HG02970 (cell line): Measurements from ENCODE around the gene PCNX2.
"Not testable (repeated sequence)": the region's sequence is repeated elsewhere in the genome, so short reads cannot be mapped to it uniquely, and the experiment has no call there.

Source experiments
- ATAC-seq: cut with Tn5 transposase; IDR thresholded peaks from one replicate; pipeline ENCODE4 v1.9.1; 2021; ENCODE audit warnings: mild to moderate bottlenecking, moderate library complexity, moderate number of reproducible peaks; ENCODE audit not compliant: unreplicated experiment, low FRiP score

The PCNX2 gene

DNA sequence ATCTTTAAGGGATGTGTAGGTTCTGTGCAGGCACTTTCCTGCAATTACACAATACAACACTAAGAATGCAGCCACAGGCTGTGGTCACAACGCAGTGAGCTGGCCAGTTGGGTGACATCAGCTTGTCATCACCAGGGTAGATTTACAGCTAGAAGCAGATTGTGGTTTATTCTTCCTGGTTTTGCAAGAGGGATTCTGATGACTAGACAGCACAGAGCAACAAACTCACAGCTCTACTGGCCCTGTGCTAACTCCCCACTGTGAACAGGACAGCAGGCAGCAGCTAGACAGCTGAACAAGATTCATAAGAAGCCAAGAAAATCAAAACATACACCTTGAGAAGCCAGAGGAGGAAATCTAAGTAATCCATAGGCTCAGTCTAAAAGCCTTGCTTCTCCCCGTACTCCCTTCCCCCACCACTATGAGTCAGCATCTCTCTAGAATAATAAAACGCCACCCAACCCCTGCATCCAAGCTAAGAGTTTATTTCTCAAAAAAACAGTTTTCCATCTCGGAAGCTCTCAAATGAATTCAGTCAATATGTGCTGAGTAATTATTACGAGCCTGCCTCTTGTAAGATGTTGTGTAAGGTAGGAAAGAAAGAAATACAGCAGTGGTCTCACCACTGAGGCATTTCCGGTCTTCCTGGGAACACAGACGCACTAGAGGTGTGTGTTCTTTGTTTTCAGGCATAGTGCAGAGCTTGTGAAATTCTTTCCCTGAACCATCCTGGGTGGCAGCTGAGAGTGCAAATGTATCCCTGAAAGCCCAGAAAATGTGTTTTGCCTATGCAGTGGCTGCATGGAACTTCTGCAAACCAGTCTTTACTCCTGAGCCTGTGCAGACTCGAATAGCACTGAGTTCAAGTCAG is 182.3 kb downstream of the PCNX2 start:
- no peak for ATAC-seq

DNA sequence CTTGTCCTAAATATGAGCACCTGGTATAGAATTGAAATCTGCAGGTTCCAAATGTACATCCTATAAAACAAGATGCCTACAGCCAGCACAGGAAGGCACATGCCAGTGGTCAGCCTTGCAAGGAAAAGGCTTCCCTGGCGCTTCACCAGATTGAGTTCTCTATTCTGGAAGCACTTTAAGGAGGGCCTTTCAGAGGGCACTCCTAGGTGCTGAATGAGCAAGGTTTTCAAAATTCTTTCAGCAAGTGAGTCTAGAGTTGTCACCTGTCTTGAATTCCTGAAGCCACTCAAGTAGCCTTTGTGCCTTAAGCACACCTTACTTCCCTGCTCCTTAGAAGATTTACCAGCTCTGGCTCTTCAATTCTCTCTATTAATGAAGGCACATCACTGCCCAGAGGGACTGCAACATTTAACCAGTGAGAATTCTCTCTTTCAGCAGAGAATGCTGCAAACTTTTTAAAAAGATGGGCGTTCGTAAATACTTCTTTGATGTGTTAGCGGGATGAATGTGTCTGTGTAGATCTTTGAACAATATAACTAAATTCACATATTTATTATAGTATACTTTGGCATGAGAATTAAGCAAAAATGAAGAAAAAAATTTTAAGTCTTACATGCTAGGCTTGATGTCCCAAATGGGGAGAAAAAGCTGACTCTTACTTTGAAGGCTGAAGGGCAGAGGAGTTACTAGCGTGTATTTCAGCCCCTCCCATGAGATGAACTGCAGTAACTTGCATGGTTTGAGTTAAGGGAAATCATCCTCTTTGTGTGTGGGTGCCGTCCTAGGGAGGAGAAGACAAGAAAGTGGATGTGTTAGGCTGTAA is 183.1 kb downstream of the PCNX2 start:
- ATAC-seq, result no peak

DNA sequence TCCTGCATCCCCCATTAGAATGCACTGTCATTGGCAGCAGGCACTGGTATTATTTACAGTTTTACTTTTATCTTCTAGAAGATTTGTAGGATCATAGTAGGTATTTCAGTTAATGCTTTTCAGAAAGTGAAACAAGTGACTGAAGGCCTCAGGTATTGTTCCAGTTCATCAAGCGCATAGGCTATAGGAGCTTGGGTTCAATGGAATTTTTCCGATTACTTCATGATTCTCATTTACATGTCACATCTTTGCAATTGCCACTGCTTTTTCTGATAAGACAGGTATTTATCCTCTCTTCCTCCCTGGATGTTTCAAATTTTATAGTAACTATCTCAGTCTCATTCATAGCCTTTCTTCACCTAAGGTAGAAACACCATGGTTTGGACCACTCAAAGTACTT is 183.8 kb downstream of the PCNX2 start:
- no peak for ATAC-seq

DNA sequence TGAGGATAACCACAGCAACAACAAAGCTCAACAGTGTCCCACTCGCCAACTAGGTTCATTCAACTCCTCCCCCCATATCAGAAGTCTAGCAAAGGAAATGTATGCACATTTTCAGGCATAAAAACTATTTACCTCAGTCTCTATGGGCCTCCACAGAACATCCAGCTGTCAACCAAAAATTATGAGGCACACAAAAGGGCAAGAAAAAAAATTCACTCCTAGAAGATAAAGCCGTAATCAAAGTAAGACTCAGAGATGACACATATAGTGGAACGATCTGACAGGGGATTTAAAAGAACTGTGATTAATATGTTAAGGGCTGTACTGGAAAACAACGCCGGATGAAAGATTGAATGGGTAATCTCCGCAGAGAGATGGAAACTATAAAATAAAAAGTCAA is 186.4 kb downstream of the PCNX2 start:
- ATAC-seq, result no peak

DNA sequence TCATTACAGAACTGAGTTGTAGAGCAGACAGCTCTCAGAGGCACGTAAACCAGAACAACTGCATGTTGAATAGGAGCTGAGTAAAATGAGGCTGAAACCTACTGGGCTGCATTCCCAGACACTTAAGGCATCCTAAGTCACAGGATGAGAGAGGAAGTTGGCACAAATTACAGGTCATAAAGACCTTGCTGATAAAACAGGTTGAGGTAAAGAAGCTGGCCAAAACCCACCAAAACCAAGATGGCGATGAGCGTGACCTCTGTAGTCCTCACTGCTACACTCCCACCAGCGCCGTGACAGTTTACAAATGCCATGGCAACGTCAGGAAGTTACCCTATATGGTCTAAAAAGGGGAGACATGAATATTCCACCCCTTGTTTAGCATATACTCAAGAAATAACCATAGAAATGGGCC is 187.8 kb downstream of the PCNX2 start:
- ATAC-seq, result not testable (repeated sequence)

DNA sequence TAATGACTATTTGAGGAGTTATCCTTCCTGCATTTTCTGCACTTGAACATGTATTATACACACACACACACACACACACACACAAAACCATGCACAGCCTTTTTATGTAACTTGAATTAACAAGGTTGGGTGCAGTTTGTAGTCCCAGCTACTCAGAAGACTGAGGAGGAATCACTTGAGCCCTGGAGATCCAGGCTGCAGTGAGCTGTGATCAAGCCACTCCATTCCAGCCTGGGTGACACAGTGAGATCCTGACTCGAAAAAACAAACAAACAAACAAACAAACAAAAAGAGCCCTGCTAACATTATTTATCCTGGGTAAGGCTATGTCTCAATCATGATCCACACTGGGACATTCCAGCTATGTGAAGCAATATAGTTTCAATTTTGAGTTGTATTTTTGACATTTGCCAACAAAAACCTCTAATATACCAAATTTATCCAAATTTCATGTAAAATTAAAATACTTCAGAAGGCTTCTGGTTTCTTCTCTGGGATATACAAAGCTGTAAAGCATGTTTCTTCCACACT is 188.3 kb downstream of the PCNX2 start:
- no peak for ATAC-seq

DNA sequence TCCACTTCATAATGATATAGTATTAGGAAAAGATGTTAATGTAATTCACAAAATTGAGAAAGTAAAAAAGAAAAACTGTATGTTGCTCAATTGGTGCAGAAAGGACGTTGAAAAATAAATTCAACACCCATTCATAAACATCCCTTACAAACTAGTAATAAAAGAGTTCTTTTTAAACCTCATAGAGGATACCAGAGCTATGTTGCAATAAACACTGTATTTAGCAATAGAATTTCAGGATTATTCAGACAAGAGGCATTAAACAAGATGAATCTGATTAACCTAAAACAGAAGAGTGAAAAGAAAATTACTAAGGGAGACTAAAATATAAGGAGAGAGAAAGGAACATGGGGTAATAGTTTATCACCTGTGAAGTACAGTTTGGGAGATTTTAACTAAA is 190.3 kb downstream of the PCNX2 start:
- ATAC-seq, result no peak

DNA sequence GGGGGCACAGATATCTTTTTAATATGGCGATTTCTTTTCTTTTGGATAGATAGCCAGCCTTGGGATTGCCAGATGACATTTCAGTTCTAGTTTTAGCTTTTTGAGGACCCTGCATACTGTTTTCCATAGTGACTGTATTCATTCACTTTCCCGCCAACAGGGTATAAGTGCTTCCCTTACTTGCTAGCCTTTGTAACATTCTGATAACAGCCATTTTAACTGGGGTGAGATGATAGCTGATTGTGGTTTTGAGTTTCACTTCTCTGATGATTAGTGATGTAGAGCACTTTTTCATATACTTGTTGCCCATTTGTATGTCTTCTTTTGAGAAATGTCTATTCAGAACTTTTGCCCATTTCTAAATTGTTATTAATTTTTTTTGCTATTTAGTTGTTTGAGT is 193.2 kb downstream of the PCNX2 start:
- no peak for ATAC-seq

DNA sequence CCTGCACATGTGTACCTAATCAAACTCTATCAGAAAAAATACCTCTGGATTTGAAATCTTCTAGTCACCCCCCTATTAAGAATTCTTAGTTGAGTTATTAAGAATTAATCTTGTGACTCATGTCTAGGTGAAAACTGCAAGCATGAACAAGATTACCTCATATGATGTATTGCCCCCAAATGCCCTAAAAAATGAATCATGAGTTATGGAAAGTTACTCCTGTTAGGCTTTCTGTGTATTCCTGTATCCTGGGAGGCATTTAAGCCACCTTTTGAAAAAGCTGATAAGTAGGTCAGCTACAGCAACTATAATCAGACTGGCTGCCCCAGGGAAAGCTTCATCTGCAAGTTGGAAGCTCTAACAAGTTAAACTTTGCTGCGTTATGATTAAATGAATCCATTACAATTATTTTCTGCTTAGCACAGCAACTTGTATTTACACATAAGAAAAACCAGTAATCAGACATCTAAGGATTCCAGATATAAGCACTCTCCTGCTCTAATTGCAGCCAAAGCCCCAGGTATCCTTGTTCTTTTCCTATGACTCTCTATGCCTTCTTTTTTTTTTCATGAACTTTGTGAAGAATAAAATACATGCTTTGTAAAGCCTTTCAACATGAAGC is 197.5 kb downstream of the PCNX2 start:
- no peak for ATAC-seq

DNA sequence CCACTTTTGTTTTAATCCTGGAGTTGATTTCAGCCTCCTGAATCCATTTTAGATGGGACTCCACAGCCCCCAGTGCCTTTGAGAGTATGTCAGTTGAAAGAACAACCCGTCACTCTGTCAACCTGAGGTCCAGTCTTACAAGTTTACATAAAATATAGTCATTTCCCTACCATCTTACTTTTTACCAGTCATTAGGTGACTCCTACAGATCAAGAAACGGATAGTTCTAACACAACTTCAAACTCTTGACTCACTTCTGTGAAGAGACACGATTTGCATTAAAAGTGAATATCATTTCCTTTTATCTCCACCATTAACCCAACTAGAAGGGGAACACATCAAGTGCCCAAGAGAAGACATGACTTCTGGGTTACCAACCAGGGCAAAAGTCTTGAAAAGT is 198.0 kb downstream of the PCNX2 start:
- ATAC-seq, result no peak

DNA sequence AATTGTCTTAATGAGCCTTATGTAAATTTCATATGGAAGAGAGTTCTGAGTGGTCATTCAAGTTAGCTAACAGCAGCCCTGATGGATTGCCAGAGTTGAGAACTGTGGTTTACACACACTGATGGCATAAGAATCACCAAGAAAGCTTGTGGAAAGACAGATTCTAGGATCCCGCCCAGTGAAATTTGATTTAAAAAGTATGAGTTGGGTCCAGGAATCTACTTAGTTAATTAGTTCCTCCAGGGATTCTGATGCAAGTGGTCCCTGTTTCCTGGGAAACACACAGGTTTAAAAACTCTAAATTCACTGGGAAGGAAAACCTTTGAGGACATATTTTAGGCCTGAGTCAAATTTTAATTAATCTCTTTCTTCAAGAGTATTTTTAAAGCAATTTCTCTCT is 200.8 kb downstream of the PCNX2 start:
- no peak for ATAC-seq

DNA sequence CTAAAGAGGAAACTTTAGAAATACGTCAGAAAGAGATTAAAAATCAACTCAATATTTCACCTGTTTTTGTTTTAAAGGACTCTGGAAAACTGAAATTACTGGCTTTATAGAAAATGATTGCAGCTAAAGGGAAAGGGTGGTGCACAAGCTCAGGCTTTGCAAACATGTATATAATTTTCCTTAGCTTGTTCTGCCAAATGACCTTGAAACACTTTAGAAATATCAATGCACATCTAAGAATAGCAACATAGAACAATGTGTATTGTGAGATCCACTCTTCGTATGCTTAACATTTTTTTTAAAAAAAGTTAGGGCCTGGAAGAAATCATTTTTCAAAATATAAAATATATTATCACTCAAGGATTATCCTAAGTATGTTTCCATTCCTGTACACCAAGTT is 201.3 kb downstream of the PCNX2 start:
- no peak for ATAC-seq

DNA sequence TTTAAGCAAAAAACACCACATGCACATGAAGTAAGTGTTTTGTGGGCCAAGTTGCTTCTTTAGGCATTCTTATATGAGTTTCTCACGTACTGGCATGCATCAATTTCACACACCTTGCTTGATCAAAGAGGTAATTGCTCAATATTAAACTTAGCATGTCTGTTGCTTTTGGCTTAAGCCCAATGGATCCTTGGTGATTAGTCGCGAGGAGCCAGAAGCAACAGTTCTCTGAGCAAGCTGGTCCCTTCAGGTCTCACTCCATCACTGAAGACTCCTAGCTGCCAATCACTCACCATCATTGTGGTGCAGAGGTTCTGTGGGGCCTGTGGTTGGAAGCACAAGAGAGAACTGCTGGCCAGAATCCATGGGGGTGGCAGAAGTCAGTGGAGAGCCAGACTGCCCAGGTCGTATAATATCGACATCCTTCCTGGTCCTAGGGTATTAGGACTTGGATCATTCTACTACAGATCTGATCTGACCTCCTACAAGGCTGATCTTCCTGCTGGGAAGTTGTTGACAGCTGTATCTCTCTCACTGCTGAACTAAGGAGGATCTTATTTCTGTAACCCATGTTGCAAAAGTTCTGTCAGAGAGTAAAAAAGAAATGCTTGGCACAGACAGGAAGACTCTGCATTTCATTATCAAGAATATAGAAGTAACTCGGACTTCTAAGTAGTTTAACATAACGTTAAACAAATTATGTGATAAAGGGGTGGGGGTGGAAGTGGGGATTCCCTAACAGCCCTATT is 204.6 kb downstream of the PCNX2 start:
- ATAC-seq, result no peak

DNA sequence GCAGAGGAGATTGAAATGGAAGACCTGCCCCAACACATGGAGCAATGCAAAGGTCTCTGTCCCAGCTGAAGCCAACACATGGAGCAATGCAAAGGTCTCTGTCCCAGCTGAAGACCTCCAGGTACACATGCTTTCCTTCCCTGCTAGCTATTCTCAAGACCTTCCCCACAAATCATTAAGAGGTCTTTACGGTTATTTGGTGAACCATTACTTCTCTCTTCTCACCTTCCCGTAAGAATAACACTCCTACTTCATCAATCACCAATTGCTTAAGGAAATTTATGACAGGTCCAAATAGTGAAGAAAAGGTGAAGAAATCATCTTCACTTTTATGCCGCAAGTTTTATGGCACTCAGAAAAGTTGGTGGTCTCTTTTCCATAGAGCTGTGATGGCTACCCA is 206.3 kb downstream of the PCNX2 start:
- no peak for ATAC-seq

DNA sequence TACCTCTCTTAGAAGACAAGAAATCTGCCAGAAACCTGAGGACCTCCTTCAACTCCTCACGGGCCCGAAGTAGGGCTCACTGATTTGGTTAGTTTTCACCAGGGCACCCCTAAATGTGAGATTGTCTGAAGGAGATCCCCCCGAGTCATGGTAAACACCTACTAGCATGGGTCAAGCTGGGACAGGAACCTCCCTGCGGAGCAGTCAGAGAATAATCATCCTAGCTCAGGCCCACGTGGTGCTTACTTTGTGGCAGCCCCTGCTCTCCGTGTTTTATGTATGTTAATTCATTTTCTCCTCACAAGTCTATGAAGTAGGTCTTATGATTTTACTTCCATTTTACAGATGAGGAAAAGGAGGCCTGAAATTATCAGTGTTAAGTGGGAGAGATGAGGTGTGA is 206.9 kb downstream of the PCNX2 start:
- ATAC-seq, result no peak

DNA sequence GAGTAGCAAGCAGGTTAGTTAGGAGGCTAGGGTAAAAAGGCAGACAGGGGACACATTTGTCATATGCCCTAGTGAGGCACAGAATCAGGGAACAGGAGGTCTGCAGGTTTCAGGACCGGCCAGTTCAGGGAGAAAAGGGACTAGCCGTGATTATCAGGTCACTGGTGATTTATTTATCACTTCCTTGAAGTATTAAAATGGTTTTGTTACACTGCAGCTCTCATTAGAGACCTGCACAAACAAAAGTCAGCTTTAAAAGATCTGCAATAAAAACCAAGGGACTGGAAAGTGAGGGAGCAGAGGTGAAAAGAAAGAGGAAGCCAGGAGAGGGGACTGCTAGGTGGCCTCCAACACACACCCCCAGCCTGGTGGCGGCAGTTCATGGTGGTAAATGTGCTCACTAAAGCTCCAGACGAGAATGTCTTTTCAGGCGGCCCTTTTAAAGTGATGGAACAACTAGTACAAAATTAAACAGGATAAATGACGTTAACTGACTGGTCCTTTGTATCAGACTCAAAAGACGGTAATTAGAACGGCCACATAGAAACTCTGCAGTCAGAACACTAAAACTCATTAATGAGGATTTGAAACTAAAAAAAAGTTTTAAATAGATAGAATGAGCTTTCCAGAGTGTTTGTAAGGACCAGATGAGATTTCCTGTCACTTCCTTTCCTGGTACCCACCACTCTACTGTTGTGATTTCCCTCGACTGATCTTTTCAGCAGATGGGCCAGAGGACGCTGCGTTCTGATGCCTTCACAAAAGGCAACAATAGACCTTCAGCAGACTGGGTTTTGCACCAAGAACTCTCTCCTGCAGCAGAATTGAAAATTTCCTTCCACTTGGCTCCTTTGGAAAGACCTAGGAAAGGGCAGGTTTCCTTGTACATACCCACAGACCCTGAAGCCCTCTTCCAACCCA is 208.3 kb downstream of the PCNX2 start:
- ATAC-seq, result no peak

DNA sequence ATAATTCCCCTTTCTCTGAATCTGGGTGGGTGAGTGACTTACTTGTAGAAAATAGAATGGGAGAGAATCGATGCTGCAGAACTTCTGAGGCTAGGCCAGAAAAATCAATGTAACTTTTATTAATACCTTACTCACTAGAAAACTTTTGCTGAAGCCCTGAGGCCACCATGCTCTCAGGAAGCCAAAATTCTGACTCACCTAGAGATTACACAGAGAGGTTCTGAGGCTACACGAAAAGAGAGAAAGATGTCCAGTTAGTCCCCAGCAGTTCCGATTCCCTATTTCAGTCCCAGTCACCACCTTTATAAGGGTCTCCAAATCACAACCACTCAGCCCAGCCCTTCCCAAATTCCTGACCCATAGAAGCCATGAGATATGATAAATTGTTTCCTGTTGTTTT is 210.0 kb downstream of the PCNX2 start:
- no peak for ATAC-seq

DNA sequence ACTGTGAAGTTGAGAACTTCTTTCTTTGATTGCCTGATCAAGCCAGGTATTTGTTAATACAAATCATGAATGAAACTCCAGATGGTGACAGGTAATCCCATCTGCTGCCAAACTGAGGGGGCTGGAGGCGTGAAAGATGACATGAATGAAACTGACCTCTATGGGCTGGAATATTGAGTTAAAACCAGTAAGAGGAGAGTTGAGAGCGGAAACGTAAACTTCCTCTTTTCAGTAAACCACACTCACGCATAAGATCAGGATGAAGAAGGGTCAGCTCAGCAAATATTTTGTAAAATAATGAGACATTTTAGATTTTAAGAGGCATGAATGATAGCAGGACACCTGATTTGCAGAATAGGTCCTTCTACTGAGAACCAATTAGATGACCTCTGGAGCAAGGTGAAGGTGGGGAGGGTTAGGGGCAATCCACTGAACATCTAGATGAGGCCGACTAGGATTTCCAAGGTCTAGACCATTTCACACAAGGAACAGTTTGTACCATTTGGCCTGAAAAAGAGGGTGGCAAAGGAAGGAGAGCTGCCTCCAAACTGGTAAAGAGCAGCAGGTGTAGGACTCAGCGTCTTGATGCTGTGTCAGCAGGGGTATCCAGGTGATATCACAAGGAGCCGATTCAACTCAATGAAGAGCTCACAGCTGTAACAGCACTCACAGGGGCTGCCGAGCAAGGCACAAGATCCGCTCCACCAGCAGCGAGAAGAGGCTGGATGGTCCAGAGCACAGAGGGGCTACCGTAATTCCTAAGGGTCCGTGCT is 212.6 kb downstream of the PCNX2 start:
- ATAC-seq, result no peak

DNA sequence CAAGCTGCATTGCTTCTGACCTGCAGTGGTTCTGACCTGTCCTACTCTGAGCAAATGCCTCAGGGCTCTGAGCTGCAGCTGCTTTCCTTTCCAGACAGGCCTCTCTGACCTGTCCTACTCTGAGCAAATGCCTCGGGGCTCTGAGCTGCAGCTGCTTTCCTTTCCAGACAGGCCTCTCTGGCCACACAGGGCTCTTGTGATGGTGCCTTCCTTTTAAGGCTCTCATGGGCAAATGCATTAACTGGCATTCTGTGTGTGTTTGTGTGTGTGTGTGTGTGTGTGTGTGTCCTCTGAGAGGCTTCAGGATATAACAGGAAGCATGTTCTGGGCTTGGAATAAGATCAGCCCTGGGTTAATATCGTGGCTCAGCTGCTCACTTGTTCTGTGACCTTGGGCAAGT is 213.8 kb downstream of the PCNX2 start:
- ATAC-seq, result no peak
